Effector CD4-positive, alpha-beta T cell (primary cell): ENCODE results near the gene MCM5.
"Not testable (repeated sequence)": the region's sequence is repeated elsewhere in the genome, so short reads cannot be mapped to it uniquely, and the experiment has no call there.

Source experiments
- DNase-seq: peaks from one replicate; pipeline ENCODE4 v3.0.0-alpha.2; 2020

MCM5 gene

DNA sequence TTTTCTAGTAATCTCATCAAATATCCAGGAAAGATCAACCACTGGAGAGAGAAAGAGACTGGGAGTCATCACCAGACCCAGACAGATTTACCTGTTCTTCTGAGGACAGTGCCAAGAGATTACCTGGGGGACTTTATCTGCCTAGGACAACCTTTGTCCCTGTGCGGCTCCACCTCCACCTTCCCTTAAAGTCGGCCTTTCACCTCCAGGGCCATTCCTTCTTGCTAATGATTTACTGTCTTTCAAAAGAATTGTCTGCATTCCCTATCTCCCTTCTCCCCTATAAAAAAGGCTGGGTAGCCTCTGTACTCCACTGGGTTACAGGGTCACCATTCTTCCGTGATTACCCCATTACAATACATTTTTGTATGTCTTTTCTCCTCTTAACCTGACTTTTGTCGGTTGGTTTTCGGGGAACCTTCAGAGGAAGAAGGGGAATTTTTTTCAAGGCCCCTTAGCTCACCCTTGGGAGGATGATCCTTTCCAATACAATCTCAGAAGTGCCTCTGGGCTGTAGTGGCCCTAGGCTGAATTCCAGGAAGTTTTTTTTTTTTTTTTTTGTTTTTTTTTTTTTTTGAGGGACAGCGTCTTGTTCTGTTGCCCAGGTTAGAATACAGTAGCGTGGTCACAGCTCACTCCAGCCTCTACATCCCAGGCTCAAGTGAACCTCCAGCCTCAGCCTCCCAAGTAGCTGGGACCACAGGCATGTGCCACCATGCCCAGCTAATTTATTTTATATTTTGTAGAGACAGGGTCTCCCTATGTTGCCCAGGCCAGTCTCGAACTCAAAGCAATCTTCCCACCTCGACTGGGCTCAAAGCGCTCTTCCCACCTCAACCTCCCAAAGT is 20.6 kb upstream of the MCM5 start:
- no peak for DNase-seq

DNA sequence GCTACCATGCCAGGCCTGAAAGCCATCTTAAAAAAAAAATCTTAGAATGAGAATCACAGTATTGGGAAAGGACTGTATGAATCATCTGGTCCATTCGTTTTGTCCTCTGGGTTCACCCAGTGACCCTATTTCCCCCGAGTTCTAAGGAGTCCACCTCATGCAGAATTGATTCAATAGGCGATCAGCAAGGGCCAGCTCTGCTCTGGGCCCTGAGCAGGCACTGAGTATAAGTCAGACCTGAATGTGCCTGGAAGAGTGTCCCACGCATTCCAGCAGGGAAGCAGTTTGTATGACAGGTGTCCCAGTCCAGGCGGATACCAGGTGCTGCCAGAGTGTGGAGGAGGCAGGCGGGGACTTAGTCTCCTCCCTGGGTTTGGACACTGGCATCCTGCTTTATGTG is 19.9 kb upstream of the MCM5 start:
- no peak for DNase-seq

DNA sequence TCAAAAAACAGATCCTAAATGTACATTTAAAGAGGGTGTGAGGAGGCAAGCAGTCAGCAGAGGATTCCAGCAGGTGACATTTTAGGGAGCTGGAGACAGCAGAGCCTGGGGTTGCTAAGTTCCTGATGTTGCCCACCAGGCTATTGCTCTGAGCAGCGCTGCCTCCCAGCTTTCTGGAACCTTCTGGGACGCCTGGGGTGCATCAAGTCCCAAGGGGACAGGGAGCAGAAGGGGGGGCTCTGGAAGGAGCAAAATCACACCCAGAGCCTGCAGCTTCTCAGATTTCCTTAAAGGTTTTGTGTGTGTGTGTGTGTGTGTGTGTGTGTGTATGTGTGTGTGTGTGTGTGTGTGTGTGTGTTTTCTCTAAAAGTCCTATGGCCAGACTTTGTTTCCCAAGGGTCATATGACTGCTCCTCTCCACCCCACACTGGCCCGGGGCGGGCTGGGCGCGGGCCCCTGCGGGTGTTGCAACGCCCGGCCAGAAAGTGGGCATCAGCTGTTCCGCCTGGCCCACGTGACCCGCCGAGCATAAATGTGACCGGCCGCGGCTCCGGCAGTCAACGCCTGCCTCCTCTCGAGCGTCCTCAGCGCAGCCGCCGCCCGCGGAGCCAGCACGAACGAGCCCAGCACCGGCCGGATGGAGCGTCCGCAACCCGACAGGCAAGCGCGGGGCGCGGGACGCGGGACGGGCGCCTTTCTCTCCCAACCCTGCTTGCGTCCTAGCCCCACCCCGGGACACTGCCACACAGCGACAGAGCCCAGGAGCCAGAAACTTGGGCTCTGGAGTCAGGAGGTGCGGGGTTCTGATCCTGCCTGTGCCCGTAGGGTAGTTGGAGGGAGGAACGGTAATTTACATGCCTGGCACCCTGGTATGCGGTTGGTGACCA is 19.2 kb upstream of the MCM5 start, which contains the start of gene HMOX1:
Gene HMOX1 (plus strand): TSS at position 560 of the 887 bp plus-strand sequence. CDS start 78 bp downstream, at position 638.
- peak; percentile 18 for DNase-seq

DNA sequence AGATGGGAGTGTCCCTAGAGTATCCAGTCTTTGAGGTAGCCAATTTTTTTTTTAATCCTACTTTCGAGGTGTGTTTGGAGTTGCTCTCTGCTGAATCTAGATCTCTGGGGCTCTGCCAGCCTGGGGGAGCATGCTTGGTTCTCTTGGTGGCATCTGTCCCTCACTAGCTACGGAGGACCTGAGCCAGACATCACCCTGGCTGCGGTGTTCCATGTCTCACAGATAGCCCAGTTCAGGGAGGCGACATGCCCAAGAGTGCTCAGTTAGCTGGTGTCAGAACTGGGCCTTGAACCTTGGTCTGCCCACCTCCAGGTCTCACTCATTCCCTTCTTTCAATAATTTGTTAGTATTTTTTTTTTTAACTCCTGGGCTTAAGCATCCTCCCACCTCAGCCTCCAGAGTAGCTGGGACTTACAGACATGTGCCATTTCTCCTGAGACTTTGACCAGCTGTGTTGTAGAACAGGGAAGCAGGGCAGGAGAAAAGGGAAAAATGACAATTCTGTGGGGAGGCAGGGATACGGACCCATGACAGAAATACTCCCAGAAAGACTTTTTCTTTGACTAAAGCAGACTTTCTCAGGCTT is 18.4 kb upstream of the MCM5 start:
- DNase-seq = no peak

DNA sequence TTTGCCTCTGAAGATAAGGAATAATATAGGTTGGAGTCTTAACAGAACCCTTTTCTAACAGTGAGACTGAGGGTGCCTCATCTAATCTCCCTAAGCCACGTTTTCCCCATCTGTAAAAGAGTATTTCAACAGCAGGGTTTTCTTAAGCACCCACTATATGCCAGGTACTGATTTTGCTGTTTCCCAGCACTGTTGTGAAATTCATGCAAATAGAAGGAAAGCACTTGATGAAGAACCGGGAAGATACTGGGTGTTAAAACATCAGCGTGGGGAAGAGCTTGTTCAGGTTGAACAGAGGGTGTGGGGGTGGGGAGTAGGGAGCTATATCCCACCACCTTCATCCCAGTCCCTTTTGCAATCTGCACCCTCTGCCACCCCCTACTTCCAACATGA is 16.3 kb upstream of the MCM5 start:
- DNase-seq = no peak

DNA sequence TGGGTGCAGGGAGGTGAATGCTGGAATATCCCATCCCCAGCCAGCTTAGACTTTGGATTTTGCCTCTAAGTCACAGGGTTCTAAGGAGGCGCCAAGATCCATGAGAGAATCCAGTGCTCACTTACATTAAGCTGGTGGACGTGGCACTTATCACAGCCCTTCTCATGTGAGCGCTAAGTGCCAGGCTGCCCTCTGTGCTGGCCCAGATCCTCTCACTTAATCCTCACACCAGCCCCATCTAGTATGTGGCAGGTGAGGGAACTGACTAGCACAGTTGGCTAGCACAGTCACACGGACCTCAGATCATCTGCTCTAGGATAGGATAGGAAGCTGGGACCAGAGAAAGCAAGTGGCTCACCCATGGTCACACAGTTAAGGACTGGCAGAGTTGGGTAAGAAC is 15.4 kb upstream of the MCM5 start:
- DNase-seq = no peak

DNA sequence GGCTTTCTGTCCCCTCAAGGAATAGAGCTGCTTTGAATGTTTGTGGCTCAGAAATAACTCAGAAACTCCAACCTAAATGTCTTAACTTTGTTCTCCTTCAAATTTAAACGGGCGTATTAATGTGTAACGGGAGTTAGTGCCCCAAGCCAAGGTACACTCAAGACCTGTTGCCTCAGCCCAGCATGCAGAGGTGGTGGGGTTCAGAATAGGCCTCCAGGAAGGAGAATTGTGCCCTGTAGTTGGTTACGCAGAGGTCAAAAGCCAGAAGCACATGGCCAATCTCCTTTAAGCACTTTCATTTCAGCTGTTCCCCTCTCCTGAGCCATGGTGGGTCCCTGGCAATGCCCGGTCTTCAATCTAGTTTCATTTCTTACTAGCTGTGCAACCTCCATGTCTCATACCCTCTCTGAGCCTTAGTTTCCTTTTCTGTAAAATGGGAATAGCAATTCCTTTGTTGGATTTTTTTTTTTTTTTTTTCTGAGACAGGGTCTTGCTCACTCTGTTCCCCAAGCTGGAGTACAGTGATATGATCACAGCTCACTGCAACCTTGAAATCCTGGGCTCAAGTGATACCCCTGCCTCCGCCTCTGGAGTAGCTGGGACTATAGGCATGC is 14.9 kb upstream of the MCM5 start:
- DNase-seq = no peak

DNA sequence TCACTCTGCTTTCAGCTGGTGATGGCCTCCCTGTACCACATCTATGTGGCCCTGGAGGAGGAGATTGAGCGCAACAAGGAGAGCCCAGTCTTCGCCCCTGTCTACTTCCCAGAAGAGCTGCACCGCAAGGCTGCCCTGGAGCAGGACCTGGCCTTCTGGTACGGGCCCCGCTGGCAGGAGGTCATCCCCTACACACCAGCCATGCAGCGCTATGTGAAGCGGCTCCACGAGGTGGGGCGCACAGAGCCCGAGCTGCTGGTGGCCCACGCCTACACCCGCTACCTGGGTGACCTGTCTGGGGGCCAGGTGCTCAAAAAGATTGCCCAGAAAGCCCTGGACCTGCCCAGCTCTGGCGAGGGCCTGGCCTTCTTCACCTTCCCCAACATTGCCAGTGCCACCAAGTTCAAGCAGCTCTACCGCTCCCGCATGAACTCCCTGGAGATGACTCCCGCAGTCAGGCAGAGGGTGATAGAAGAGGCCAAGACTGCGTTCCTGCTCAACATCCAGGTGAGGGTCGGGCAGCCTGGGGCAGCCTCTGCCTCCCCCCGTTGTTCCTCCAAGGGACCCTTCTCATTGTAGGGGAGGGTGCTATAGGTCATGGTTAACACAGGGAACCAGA is 13.2 kb upstream of the MCM5 start:
- no peak for DNase-seq

DNA sequence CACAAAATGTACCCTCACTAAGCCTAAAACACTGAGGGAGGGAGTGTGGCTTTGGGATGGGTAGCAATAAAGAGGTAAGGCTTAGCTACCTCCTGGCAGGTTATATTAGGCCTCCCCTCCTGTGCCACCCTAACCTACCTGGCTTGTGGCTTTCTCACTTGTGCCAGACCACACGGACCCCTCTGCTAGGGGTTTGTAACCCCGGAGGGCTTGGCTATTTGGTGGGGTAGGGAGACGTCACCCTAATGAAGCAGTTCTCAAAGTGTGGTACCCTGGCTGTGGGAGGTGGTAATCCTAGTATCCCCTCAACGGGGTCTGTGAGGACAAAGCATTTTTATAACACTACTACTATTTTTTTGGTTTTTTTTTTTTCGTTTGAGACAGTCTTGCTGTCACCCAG is 9.0 kb upstream of the MCM5 start:
- no peak for DNase-seq

DNA sequence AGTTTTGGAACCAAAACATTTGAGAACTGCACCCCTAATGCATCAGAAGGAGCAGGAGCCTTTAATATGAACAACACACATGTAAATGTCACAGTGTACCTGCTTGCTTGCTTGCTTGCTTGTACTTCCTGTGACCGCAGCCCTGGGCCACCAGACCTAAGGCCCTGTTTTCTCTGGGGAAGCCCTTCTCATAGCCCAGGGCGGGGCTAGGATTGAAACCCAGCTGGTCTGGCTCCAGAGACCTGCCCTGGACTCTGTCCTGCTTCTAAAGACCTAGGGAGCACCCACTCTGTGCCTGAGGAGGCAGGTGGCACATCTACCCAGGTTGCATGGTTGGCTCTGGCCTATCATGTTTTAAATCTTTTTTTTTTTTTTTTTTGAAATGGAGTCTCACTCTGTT is 7.6 kb upstream of the MCM5 start:
- DNase-seq = no peak

DNA sequence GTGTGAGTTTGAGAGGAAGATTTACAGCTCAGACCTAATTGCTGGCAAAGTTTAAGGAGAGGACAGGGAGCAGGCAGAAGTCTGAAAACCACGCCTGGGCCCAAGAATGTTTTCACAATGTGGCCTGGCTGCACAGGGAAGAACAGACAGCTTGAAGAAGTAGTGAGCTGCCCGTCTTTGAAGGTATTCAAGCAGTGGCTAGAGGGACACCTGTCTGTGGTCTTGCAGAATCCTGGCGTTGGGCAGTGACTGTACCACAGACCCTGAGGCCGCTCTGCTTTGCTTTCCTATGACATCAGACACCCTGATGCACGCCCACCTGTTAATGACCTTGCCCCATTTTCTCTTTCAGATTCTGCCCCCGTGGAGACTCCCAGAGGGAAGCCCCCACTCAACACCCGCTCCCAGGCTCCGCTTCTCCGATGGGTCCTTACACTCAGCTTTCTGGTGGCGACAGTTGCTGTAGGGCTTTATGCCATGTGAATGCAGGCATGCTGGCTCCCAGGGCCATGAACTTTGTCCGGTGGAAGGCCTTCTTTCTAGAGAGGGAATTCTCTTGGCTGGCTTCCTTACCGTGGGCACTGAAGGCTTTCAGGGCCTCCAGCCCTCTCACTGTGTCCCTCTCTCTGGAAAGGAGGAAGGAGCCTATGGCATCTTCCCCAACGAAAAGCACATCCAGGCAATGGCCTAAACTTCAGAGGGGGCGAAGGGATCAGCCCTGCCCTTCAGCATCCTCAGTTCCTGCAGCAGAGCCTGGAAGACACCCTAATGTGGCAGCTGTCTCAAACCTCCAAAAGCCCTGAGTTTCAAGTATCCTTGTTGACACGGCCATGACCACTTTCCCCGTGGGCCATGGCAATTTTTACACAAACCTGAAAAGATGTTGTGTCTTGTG is 6.6 kb upstream of the MCM5 start:
- no peak for DNase-seq

DNA sequence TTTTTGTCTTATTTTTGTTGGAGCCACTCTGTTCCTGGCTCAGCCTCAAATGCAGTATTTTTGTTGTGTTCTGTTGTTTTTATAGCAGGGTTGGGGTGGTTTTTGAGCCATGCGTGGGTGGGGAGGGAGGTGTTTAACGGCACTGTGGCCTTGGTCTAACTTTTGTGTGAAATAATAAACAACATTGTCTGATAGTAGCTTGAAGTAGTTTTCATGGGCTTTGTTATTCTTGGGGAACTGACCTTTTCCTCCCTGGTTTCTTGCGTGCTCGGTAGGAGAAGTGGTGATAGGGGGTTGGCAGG is 6.0 kb upstream of the MCM5 start:
- DNase-seq = no peak

DNA sequence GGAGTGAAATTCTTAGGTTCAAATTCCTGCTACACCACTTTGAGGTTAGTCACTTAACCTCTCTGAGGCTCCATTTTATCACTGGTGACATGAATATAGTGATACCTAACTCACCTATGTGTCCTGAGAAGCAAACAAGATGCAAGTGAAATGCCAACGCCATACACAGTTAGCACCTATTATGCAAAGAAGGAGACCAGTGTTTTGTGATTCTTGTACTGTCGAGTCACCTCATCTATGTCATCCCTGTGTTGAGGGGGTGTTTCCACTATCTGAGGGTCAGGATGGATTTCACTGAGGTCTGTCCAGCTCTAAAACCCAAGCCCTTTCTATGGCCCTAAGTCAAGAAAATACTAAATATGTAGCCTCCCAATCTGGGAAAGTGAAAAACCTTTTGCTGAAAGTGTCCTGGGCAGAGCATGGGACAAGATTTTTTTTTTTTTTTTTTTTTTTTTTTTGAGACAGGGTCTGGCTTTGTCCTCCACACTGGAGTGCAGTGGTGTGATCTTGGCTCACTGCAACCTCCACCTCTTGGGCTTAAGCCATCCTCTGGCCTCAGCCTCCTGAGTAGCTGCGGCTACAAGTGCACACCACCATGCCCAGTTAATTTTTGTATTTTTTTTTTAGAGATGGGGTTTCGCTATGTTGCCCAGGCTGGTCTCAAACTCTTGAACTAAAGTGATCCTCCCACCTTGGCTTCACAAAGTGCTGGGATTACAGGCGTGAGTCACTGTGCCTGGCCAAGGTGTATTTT is 5.0 kb upstream of the MCM5 start:
- DNase-seq = no peak

DNA sequence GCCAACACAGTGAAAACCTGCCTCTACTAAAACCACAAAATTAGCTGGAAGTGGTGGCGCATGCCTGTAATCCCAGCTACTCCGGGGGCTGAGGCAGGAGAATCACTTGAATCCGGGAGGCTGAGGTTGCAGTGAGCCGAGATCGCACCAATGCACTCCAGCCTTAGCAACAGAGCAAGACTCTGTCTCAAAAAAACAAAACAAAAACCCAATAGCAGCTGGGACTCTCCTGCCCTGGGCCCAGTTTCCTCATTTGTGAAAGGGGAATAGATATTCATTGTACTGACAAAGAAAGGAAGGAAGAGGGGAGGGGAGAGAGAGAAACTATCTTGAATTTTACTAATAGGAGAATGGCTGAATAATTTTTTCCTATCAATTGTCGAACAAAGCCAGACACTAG is 3.3 kb upstream of the MCM5 start:
- DNase-seq = not testable (repeated sequence)

DNA sequence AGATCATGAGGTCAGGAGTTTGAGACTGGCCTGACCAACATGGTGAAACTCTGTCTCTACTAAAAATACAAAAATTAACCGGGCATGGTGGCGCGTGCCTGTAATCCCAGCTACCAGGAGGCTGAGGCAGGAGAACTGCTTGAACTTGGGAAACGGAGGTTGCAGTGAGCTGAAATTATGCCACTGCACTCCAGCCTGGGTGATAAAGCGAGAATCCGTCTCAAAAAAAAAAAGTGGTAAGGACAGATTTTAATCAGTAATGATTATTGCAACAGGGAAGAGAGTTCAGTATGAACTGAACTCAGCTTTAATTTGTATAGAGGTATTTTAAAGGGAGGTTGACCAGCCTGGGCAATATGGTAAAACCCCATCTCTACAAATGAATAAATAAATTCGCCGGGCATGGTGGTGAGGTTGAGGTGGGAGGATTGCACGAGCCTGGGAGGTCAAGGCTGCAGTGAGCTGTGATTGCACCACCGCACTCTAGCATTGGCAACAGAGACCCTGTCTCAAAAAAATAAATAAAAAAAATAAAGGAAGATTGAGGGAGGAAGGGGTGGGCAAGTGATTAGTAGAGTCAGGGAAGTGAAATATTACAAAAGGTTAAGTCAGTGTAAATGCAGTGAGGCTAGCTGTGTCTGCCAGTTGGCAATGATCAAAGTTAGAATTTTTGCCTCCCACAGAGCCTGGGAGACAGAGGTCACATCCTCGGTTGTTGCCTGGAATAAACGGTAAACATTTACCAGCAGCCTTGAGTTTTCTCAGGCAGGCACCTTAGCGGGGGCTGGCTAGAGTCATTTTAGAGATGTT is 2.6 kb upstream of the MCM5 start:
- no peak for DNase-seq

DNA sequence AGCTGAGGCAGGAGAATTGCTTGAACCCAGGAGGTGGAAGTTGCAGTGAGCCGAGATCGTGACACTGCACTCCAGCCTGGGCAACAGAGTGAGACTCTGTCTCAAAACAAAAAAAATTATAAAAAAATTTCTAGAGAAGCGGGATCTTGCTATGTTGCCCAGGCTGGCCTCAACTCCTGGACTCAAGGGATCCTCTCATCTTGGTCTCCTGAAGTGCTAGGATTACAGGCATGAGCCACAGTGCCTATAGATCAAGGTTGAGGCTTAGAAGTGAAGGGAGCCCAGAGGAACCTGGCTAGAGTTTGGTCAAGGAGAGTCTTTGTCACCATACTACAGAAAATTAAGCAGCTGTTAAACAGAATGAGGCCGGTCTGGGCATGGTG is 1.4 kb upstream of the MCM5 start:
- no peak for DNase-seq

DNA sequence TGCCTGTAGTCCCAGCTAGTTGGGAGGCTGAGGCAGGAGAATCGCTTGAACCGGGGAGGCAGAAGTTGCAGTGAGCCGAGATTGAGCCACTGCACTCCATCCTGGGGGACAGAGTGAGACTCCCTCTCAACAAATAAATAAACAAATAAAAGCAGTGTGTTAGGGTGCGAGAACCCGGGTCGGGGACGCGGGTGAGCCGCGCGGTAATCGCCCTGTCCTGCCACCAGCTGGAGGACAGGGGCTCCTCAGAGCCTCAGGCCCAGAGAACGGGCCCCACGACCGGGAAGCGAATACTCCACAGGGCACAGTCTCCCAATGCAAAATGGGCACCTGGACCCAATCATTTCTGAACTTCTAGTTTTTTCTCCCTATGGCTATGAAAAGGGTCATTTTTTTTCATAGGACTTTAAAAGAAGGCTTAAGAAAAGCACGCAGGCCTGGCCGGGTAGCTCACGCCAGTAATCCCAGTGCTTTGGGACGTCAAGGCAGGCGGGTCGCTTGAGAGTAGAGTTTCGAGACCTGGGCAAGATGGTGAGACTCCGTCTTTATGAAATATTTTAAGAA is 744 bp upstream of the MCM5 start:
- no peak for DNase-seq

DNA sequence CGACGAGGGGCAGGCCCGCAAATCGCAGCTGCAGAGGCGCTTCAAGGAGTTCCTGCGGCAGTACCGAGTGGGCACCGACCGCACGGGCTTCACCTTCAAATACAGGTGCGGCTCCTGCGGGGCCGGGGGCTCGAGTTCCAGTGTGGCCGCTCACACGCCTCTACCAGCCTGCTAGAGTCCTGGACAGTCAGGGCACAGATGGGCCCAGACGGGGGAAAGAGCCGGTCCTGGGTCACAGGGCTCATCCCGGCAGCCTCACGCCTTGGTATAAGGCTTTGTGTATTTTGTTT is 506 bp downstream of the MCM5 start:
- DNase-seq = peak; percentile 20

DNA sequence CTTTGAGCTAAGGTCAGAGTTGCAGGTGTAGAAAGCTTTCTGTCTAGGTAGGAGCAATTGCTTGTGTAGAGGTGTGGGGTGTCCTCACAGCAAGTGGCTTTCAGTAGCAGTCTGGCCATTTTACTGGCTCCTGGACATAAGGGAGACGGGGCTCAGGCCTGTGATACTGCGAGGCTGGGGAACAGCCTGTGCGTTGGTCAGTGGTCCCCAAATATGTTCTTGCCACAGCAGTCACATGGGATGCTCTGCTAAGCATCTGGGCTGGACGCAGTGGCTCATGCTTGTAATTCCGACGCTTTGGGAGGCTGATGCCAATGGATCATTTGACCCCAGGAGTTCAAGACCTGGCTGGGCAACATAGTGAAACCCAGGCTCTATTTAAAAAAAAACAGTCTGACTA is 1.9 kb downstream of the MCM5 start:
- no peak for DNase-seq

DNA sequence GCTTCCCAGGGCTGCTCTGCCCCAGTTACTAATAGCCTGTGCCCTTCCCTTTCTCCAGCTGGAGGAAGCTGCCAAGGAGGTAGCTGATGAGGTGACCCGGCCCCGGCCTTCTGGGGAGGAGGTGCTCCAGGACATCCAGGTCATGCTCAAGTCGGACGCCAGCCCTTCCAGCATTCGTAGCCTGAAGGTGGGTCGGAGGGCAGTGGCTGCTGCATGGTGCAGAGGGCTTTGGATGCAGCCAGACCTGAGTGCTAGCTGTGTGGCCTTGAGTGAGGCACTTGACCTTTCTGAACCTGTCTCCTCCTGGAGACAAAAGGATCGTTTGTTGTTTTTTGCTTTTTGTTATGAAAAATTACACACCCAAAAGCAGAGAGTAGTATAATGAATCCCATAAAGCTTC is 3.4 kb downstream of the MCM5 start:
- DNase-seq = no peak
